HCT116 (cell line): Measurements from ENCODE around the gene SLC24A3.

ENCODE experiments used
- CTCF ChIP-seq, 3 experiments: fragments of 200-600 bp in 1 of 3; sonication (generic) in 1 of 3; IDR thresholded peaks in 2 of 3; conservative IDR thresholded peaks in 1 of 3; 2 replicates each; pipeline ENCODE4 v1.5.1; 2012 to 2017; ENCODE audit warnings: low read depth in 2 of 3, low read length in 2 of 3, antibody characterized with exemption in 1 of 3, borderline replicate concordance in 1 of 3, control low read depth in 1 of 3, mild to moderate bottlenecking in 1 of 3, mixed read lengths in 1 of 3, mixed run types in 1 of 3, moderate library complexity in 1 of 3; ENCODE audit not compliant: insufficient read depth in 1 of 3
- POLR2A ChIP-seq: IDR thresholded peaks from 2 replicates; pipeline ENCODE4 v1.7.0; 2011; ENCODE audit warnings: borderline replicate concordance; ENCODE audit not compliant: insufficient read depth, insufficient read length; ENCODE audit errors: extremely low read depth
- SIN3A ChIP-seq: IDR thresholded peaks from 2 replicates; pipeline ENCODE4 v1.6.1; 2012; ENCODE audit warnings: low read depth
- YY1 ChIP-seq: IDR thresholded peaks from 2 replicates; pipeline ENCODE4 v1.6.1; 2011; ENCODE audit warnings: low read length, low read depth, moderate library complexity, mild to moderate bottlenecking; ENCODE audit not compliant: insufficient replicate concordance; ENCODE audit errors: extremely low read depth
- ZNF274 ChIP-seq: fragments of 200-500 bp; sonication (Bioruptor generic); IDR thresholded peaks from 2 replicates; pipeline ENCODE4 v1.6.1; 2014; ENCODE audit warnings: mild to moderate bottlenecking, low read depth, low read length, inconsistent platforms

GRCh38 chr20:19498756-19499155, 286.3 kb downstream of the SLC24A3 start:
- TF ChIP-seq POLR2A (no peak), YY1 (no peak), CTCF (IDR thresholded peaks at IDR 0.05 in 2 of 3, conservative IDR thresholded peaks at IDR 0.05 in 1 of 3; ENCODE audit: borderline replicate concordance in 1 of 3, insufficient read depth in 1 of 3, low read depth in 2 of 3, low read length in 2 of 3) (no peak), SIN3A (no peak), ZNF274 (no peak)
